Fibroblast of skin of abdomen (primary cell): ENCODE measurements around the gene EIF3F.

Experiments
- DNase-seq: peaks from one replicate; pipeline ENCODE4 v3.0.0-alpha.2; 2013

EIF3F gene

GRCh38 chr11:8039530-8040260 lies 52.6 kb downstream of the EIF3F start:
- DNase-seq: no peak

GRCh38 chr11:8040261-8040920 lies 53.3 kb downstream of the EIF3F start:
- DNase-seq: peak; percentile 29

- DNase-seq: no peak
Observed at GRCh38 chr11:8040921-8041285, 53.8 kb downstream of the EIF3F start.

- no peak for DNase-seq
Observed at GRCh38 chr11:8041576-8041975, 54.4 kb downstream of the EIF3F start.

- no peak for DNase-seq
Observed at GRCh38 chr11:8043756-8044155, 56.6 kb downstream of the EIF3F start.

GRCh38 chr11:8045839-8046238 lies 58.7 kb downstream of the EIF3F start:
- DNase-seq: no peak

GRCh38 chr11:8047382-8047781 lies 60.2 kb downstream of the EIF3F start:
- DNase-seq: no peak

- no peak for DNase-seq
Observed at GRCh38 chr11:8049084-8049483, 61.9 kb downstream of the EIF3F start.
